Body of pancreas (tissue), 4 donors: ENCODE measurements around the gene RARA.

Source experiments
- CTCF ChIP-seq, 7 experiments: fragments of 450-650 bp in 4 of 7; fragments of 200-600 bp in 3 of 7; sonication (generic) in 3 of 7; IDR thresholded peaks; one replicate each; pipeline ENCODE4 v1.5.1; 2016 to 2019; ENCODE audit warnings: antibody characterized with exemption in 7 of 7
- POLR2A ChIP-seq, 3 donors: fragments of 450-650 bp; IDR thresholded peaks; one replicate each; pipeline ENCODE4 v1.6.1; 2016; ENCODE audit warnings: antibody characterized with exemption in 3 of 3, mild to moderate bottlenecking in 2 of 3

GRCh38 chr17:40349477-40349894 lies 40.5 kb downstream of the RARA start:
- no peak for TF ChIP-seq CTCF (IDR thresholded peaks at IDR 0.05)
- peak in 1 of 3 donors; percentile 10 for TF ChIP-seq POLR2A (IDR thresholded peaks at IDR 0.05)
